Measurements from ENCODE around the gene TMEM248.

DNA sequence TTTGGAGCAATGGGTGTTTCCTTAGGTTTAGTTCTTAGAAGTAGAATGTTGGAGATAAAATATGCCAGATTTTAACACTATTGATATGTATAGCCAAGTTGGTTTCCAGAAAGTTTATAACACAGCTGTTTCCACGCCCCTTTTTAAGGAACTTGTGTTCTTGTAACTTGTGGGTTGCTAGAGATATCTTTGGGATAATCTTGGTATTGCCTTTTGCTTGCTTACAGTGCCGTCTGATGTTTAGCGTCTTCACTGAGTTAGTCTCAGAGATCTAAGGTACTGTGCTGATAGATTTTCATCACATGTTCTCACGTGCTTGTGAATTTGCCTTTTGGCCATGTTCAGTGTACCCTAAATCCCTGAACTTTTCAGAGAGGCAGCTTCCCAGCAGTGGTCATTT is 12.4 kb downstream of the TMEM248 start:
- TF ChIP-seq, protein P1, sequence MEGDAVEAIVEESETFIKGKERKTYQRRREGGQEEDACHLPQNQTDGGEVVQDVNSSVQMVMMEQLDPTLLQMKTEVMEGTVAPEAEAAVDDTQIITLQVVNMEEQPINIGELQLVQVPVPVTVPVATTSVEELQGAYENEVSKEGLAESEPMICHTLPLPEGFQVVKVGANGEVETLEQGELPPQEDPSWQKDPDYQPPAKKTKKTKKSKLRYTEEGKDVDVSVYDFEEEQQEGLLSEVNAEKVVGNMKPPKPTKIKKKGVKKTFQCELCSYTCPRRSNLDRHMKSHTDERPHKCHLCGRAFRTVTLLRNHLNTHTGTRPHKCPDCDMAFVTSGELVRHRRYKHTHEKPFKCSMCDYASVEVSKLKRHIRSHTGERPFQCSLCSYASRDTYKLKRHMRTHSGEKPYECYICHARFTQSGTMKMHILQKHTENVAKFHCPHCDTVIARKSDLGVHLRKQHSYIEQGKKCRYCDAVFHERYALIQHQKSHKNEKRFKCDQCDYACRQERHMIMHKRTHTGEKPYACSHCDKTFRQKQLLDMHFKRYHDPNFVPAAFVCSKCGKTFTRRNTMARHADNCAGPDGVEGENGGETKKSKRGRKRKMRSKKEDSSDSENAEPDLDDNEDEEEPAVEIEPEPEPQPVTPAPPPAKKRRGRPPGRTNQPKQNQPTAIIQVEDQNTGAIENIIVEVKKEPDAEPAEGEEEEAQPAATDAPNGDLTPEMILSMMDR (IDR thresholded peaks at IDR 0.05) = no peak
- TF ChIP-seq POLR2A (IDR thresholded peaks at IDR 0.05) = no peak
